ENCODE data around the gene TIMM17B. TPM values are rescaled to one million over a fixed set of nuclear protein-coding genes. Genes with fewer than 3 reads are reported as not detected.

Gene TIMM17B
- total RNA-seq, 1 donor from 2014 or later: 70.6 TPM

- H3K27ac Mint-ChIP-seq (ENCODE audit: unreplicated experiment): peak within 1 kb of the TSS; percentile 63
- H3K4me3 Mint-ChIP-seq (ENCODE audit: unreplicated experiment): peak within 1 kb of the TSS; percentile 85
- peaks cover 15% of the 10 kb centered on the region for H3K4me1 Mint-ChIP-seq (ENCODE audit: unreplicated experiment)
- no peak for TF ChIP-seq CTCF (IDR thresholded peaks at IDR 0.05; ENCODE audit: unreplicated experiment)
- H3K27me3 Mint-ChIP-seq (ENCODE audit: unreplicated experiment): peaks cover 12% of the 10 kb centered on the region
- no peaks in the 10 kb centered on the region for H3K9me3 Mint-ChIP-seq (ENCODE audit: unreplicated experiment)
- peaks cover 4% of the 10 kb centered on the region for H3K36me3 Mint-ChIP-seq (ENCODE audit: low read depth, unreplicated experiment)
- peak; percentile 72 for DNase-seq (ENCODE audit: low spot score)
These were observed 21.2 kb upstream of the TIMM17B start, which contains the start of gene PIM2 for GRCh38 chrX:48918643-48919340. TSS of gene PIM2 (minus strand) at chrX:48919024. CDS start at chrX:48918834, 190 bp downstream.

- no peak for DNase-seq (ENCODE audit: low spot score)
- Mint-ChIP-seq H3K36me3 (ENCODE audit: low read depth, unreplicated experiment) (peaks cover 4% of the 10 kb centered on the region), H3K4me1 (ENCODE audit: unreplicated experiment) (peaks cover 15% of the 10 kb centered on the region), H3K9me3 (ENCODE audit: unreplicated experiment) (no peaks in the 10 kb centered on the region), H3K27me3 (ENCODE audit: unreplicated experiment) (peaks cover 12% of the 10 kb centered on the region), H3K4me3 (ENCODE audit: unreplicated experiment) (peak overlapping the region; percentile 85), H3K27ac (ENCODE audit: unreplicated experiment) (no peak overlapping the region)
- TF ChIP-seq CTCF (IDR thresholded peaks at IDR 0.05; ENCODE audit: unreplicated experiment): no peak
These were observed 20.7 kb upstream of the TIMM17B start for GRCh38 chrX:48918301-48918642.

- Mint-ChIP-seq H3K4me3 (ENCODE audit: unreplicated experiment) (peak overlapping the region; percentile 85), H3K27ac (ENCODE audit: unreplicated experiment) (peak overlapping the region; percentile 52), H3K27me3 (ENCODE audit: unreplicated experiment) (peaks cover 7% of the 10 kb centered on the region), H3K36me3 (ENCODE audit: low read depth, unreplicated experiment) (peaks cover 4% of the 10 kb centered on the region), H3K9me3 (ENCODE audit: unreplicated experiment) (no peaks in the 10 kb centered on the region), H3K4me1 (ENCODE audit: unreplicated experiment) (peaks cover 17% of the 10 kb centered on the region)
- TF ChIP-seq CTCF (IDR thresholded peaks at IDR 0.05; ENCODE audit: unreplicated experiment): peak; percentile 85
- peak; percentile 74 for DNase-seq (ENCODE audit: low spot score)
These were observed 19.8 kb upstream of the TIMM17B start for GRCh38 chrX:48917139-48918001.

- DNase-seq (ENCODE audit: low spot score): no peak
- TF ChIP-seq CTCF (IDR thresholded peaks at IDR 0.05; ENCODE audit: unreplicated experiment): no peak
- peaks cover 7% of the 10 kb centered on the region for H3K36me3 Mint-ChIP-seq (ENCODE audit: low read depth, unreplicated experiment)
- no peak overlapping the region for H3K27ac Mint-ChIP-seq (ENCODE audit: unreplicated experiment)
- no peaks in the 10 kb centered on the region for H3K9me3 Mint-ChIP-seq (ENCODE audit: unreplicated experiment)
- peaks cover 22% of the 10 kb centered on the region for H3K4me1 Mint-ChIP-seq (ENCODE audit: unreplicated experiment)
- no peak overlapping the region for H3K4me3 Mint-ChIP-seq (ENCODE audit: unreplicated experiment)
- H3K27me3 Mint-ChIP-seq (ENCODE audit: unreplicated experiment): peaks cover 11% of the 10 kb centered on the region
These were observed 17.3 kb upstream of the TIMM17B start for GRCh38 chrX:48914593-48915493.
